CD4-positive, alpha-beta T cell treated with Interleukin-6 at 100 ng/mL for 8 hours (primary cell): Measurements from ENCODE around the gene INCA1.
A peak's percentile ranks its signal among the peaks of the same experiment; 100 is the strongest.

Experiments
- DNase-seq: peaks from one replicate; pipeline ENCODE4 v3.0.0-alpha.2; 2020; ENCODE audit warnings: mixed read lengths, low spot score

Gene INCA1

DNA sequence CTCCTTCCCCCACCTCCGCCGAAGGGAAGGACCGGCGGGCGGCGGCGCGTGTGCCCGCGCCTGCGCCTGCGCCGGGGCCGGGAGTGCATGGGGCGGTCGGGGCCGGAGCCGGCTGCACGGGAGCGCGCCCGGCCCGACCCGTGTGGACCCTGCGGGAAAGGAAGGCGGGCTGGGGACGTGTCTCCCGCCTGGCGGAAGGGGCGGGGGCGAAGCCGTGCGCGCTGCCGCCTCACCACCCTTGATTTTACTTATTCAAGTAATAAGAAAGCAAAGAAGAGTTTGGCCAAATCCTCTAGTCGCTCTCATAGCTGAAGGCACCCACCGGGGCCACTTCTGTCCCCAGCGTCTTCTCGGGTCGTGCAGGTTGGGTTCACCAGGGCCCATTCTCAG is 48.4 kb downstream of the INCA1 start:
- peak; percentile 73 for DNase-seq

DNA sequence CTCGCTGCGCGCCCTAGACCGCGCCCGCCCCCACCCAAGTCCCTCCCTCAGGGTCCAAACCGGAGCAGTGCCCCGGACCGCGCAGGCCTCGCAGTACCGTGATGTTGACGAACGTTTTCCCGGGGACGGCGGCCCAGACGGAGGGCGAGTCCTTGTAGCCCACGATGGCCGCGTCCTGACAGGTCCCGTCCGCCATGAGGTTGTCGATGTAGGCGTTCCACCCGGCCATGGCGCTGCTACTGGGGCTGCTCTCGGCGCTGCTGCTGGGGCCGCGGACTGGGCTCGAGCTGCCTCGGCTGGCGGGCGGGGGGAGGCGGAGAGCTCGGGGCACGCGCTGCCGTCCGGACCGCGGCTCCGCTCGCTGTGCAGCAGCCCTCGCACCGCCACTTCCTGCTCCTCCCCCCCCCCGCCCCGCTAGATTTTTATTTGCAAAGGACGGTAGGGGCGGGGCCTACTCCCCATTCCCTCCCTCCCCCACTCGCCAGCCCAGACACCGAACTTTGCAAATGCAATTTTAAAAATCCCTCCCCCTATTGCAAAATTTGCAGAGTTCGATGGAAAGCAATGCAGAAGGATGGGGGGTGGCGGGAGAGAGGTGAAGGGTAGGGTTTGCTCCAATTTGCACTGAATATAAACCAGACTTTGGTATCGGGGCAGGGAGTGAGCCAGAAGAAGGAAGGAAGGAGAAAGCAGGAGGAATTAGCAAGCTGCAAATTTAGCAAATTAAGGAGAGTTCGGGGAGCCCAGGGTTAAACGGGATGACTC is 49.0 kb downstream of the INCA1 start, which contains the start of gene PFN1:
Gene PFN1 (minus strand): TSS at position 365 of the 765 bp plus-strand sequence. CDS start 136 bp downstream, at position 229.
- DNase-seq = peak; percentile 94

DNA sequence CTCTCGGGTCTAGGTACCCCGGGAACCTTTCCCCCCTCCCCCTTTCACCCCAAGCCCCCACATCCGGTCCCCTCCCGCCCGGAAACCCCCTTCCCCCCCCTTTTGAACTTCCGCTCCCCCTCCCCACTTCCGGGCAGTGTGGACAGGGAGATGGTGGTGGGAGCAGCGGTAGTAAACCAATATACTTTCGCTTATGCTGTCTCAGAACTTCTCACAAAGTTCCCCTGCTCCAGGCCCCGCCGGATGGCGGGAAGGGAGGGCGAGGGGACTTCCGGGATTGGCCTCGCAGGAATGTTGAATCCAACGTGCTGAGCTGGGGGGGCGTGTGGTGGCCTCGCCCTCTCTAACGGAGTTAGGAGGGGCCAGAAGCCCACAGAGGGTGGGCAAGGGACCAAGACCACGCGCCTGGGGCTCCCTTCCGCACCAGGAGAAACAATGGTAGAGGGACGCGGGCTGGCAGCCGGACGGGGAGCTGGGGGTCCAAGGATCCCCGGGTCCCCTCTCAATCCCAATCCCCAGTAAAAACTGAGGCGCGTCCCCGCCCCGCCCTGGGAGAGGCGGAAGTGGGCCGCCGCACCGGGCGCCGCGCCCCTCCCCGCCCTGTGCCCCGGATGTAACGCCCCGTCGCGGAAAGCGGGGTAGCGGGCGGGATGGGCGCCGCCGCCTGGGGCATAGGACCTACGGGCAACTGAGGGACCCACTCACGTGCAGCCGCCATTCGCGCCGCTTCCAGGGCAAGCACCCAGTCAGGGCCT is 49.7 kb downstream of the INCA1 start:
- DNase-seq = peak; percentile 60

DNA sequence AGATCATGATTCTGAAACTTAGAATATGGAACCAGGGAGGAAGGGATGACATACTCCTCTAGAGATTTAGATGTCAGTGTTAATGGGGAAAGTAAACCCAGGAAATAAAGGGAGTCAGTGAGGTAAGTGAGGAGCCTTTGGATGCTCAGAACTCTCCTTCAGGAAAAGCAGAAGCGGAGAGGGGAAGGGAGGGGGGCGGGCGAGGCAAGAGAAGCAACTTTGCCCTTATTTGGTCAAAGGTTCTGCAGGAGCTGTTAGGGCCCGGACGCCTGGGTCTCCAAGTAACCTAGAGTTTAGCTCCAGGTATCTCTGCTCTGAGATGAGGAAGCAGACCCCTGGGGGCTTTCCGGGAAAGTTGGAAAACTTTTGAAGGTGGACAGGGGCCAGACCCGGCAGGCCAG is 50.3 kb downstream of the INCA1 start:
- DNase-seq = no peak

DNA sequence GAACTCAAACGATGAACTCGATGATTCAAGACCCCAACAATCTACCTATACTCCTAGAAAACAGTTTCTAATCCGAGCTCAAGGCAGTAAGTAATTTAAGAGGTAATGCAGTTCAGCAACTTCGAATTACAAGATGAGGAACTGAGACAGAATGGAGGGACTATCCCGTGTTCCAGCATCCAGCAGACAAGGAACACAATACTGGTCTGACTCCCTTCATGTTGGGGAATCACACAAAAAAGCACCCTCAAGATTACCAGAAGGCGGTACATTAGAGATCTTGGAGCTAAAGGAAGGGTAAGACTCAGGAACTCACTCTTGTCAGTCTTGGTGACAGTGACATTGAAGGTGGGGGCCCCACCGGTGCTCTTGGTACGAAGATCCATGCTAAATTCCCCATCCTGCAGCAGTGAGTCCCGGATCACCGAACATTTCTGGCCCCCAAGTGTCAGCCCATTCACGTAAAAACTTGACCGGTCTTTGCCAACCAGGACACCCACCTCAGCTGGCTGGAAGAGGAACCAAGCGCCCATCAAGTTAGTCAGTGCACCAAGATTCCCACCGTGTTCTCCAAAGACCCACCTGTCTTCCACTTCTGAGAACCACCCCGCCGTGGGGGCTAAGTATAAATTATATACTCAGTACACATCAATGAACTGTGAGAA is 50.9 kb downstream of the INCA1 start:
- no peak for DNase-seq

DNA sequence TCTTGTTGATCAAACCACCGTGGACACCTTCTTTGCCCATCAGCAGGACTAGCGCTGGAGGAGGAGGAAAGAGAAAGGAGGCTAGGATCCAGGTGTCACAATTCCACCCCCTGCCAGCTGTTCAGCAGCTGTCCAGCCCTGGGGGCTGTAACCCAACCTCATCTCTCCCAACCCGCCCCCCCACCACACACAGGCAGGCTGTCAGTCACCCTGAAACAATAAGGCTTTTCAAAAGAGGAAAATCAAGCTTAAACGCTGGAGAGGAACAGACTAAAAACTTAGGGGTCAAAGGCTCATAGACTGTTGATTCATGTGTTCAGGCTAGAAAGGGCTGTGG is 51.4 kb downstream of the INCA1 start:
- no peak for DNase-seq

DNA sequence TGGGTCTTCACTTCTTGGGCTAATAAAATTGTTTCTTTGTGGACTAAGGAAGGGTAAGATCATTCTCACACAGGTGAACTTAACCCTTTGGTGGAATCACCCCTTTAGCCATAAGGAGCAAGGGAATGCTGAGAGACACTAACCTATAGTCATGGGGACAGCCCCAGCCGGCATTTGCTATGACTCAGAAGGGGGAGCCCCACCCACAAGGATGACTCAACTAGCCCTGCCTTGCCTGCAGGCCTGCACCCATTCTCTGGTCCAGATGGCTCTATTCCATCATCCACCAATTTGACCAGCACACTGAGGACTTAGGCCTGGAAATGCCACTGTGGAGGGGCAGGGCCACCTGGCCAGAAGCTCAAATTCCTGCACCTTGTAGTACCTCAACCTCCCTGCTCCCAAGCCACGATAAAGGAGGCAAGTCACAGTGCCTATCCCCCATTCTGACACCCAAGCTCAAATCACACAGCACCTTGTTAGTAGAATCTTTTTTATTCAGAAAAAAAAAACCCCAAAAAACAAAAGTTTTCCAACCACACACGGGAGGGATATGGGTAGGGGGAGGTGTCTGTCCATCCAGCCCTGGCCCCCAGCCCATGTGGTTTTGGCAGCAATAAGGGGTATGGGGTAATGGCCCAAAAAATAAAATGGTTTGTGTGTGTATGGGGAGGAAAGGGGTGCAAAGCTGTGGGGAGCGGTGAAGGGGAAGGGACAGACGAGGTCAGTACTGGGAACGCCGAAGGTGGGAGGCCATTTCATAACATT is 52.0 kb downstream of the INCA1 start:
- peak; percentile 72 for DNase-seq

DNA sequence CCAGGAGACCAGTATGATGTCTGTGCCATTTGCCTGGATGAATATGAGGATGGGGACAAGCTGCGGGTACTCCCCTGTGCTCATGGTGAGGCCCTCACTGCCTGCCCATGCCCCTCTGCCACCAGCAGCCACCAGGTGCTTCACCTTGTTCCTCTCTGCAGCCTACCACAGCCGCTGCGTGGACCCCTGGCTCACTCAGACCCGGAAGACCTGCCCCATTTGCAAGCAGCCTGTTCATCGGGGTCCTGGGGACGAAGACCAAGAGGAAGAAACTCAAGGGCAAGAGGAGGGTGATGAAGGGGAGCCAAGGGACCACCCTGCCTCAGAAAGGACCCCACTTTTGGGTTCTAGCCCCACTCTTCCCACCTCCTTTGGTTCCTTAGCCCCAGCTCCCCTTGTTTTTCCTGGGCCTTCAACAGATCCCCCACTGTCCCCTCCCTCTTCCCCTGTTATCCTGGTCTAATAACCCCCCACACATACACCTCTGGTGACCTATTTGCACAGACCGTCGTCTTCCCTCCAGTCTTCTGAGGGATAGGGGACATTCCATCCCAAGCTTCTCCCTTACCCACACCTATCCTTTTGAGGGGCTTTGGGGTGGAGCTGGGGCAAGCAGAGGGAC is 52.7 kb downstream of the INCA1 start:
- no peak for DNase-seq

DNA sequence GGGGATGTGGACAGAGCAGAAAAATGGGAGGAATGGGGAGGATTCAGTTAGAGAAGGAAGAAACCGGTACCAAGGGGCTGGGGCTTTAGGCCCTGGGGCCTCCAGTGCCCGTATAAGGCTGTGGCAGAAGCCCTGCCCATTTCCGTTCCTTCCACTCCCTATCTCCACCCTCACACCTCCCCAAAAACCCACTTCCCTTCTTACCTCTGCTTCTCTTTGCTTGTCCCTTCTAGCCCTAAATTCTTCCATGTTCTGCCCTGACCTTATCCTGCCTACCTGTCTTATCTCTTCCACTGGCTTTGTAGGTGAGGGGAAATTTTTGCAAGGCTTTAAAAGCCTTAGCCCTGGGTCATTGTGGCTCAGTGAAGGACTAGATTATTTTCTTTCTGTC is 53.2 kb downstream of the INCA1 start:
- DNase-seq = peak; percentile 70

DNA sequence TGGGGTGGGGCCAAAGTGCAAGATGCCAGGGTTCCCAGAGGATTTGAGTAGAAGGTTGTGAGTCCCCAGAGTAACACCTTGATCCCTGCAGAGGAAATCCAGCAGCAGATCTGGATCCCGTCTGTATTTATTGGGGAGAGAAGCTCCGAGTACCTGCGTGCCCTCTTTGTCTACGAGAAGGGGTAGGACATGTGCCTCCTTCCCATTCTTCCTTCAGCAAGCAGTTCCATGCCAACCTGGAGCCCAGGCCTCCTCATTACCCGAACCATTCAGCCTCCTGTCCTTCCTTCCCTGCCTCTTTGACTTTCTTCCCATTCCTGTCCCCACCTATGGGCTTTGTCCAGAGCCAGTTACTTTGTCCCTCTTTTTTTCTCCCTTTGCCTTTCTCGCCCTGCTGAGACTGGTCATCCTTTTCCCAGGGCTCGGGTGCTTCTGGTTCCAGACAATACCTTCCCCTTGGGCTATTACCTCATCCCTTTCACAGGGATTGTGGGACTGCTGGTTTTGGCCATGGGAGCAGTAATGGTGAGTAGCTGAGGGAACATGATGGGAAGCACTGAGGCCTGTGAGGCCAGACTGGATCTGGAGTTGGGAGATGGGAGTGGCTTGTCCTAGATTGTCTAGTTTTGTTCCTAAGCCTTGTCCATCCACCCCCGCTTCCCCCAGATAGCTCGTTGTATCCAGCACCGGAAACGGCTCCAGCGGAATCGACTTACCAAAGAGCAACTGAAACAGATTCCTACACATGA is 54.4 kb downstream of the INCA1 start:
- no peak for DNase-seq

DNA sequence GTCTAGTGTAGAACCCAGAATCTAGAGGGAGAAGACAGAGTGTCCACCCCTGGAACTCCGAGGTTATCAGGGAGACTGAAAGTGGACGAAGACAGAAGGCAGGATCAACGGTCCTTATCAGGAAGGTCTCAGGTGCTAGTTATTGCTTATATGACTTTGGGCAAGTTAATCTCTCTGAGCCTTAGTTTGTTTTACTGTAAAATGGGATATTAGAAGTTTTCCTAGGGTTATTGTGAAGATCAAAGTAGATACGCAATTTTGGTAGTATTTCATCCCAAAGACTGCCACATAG is 56.1 kb downstream of the INCA1 start:
- no peak for DNase-seq

DNA sequence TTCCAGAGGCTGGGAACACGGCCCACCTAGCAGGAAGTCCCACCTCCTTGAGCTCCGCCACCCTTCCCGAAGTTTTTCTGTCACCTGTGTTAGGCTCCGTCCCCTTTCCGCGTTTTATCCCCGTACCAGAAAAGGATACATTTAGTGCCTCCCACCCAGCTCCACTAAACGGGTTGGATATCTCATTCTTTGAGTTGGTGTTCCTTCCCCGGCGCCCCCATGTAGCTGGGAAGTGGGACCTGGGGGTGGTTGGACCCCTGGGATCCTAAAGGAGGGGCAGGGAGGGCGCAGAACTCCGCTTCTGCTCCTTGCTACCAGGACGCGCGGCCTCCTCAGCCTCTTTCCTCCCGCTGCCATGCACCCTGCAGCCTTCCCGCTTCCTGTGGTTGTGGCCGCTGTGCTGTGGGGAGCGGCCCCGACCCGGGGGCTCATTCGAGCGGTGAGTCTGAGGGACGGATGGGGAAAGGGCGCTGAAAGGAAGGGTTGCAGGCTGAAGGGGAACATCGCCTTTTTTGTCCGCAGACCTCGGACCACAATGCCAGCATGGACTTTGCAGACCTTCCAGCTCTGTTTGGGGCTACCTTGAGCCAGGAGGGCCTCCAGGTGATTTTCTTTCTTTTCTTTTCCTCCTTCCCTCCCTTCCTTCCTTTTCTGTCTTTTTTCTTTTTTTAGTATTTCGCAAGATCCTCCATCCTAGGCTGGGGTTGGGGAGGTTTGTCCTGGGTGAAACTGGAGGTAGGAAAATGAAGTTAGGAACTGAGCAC is 56.6 kb downstream of the INCA1 start:
- DNase-seq = peak; percentile 39

DNA sequence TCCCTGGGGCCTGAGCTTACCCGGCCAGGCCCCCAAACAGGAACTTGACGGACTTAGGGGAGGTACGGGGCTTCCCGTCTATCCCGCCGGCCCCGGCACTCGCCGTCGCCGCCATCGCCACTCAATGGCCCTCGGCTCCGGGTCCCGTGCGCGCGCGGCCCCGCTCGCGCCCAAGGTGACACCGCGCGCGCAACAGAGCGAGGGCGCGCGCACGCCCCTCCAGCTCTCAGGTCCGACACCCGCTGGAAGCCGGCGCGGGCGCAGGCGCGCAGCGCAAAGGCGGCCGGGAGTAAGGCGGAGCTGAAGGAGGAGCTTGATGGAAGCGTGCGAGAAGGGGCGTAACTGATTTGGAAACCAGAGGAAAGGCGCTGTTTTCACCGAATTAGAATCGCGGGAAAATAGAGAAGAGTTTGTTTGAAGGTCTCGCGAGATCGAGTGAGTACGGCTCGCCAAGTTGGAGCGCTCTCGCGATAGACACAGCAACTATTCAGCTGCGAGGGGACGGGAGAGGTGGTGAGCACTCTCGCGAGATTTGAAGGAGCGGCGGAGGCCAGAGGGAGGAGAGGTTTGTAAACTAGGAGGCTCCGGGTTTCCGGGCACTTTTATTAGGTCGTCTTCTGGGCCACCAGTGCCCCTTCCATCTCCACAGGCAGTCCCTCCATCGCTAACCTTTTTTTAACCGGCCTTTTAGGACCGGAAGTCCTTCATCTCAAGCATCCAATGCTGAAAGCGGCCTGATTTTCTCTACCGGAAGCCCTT is 57.3 kb downstream of the INCA1 start, which contains the start of the genes RNF167 and SLC25A11:
Gene RNF167 (plus strand): TSS at position 473 of the 759 bp plus-strand sequence. CDS start 642 bp downstream, outside the sequence.
Gene SLC25A11 (minus strand): TSS at position 251 of the 759 bp plus-strand sequence. CDS start 136 bp downstream, at position 115.
- DNase-seq = peak; percentile 98

DNA sequence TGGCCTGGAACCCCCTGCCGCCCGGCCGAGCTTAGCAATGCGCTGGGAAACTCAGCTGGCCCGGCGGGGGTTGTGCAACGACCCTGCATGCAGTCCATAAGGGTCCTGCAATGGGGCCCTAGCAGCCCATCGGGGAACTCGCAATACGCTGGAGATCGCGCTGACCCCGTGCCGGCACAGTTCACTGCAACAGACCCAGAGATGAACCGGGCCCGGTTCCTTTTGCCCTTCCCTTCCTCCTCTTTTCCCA is 57.9 kb downstream of the INCA1 start:
- no peak for DNase-seq

DNA sequence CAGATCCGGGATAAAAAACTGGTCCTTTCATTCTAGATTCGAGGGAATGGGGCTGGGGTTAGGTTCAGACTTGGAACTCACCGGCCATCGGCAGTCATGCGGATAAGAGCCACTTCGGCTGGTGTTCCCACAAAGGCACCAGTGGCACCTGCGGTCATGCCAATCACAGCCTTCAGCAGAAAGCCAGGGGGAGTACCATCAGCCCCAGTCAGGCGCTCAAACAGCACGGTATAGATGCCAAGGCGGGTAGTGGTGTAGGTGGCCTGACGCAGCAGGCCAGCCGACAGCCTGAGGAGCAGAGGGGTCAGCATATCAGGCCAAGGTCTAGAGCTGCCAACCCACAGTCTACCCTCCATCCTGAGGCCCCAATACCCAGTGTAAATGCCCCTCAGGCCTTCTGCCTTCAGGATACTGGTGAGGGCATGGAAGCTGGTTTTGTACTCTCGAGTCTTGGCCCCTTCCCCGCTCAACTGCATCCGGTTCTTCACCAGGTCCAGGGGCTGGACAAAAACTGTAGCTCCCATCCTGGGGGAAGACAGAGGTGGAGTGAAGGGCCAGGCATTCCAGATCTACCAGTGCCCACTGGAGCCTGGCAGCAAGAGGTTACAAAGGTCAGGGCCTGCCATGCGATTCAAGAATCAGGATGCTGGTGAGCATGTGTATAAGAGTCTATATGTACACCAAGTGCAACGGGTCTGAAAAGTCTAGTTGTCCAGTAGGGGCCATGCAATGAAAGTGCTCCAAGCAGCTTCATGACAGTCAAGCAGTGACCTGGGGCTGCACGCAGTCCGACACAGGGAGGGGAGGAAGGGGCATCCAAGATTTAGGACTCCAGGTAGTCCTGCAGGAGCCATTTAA is 58.4 kb downstream of the INCA1 start:
- DNase-seq = no peak
